ENCODE results near the gene ERFE.
"Not testable (repeated sequence)": the region's sequence is repeated elsewhere in the genome, so short reads cannot be mapped to it uniquely, and the experiment has no call there.

Gene ERFE

GRCh38 chr2:238170386-238171071 is 11.8 kb downstream of the ERFE start:
- Histone ChIP-seq H3K9ac (ENCODE audit: low read depth, low read length) (no peak overlapping the region), H3K4me1 (ENCODE audit: insufficient read depth, low read length) (no peaks in the 10 kb centered on the region), H3K4me3 (ENCODE audit: low read length) (no peak overlapping the region), H3K27ac (ENCODE audit: low read length) (no peak overlapping the region), H3K9me3 (ENCODE audit: insufficient read depth, low read depth, low read length) (no peaks in the 10 kb centered on the region), H3K36me3 (ENCODE audit: insufficient read depth, low read depth, low read length) (peaks cover 56% of the 10 kb centered on the region), H3K27me3 (ENCODE audit: insufficient read depth, low read length) (peaks cover 9% of the 10 kb centered on the region)

- H3K9ac ChIP-seq (ENCODE audit: low read depth, low read length); H3K27me3 ChIP-seq (ENCODE audit: insufficient read depth, low read length); H3K4me1 ChIP-seq (ENCODE audit: insufficient read depth, low read length); H3K27ac ChIP-seq (ENCODE audit: low read length); H3K4me3 ChIP-seq (ENCODE audit: low read length); H3K9me3 ChIP-seq (ENCODE audit: insufficient read depth, low read depth, low read length): not testable (repeated sequence)
- H3K36me3 ChIP-seq (ENCODE audit: insufficient read depth, low read depth, low read length) = peaks cover 56% of the 10 kb centered on the region
Observed at GRCh38 chr2:238171072-238171431, 12.3 kb downstream of the ERFE start.

- Histone ChIP-seq H3K27ac (ENCODE audit: low read length) (no peak overlapping the region), H3K27me3 (ENCODE audit: insufficient read depth, low read length) (no peaks in the 10 kb centered on the region), H3K9me3 (ENCODE audit: insufficient read depth, low read depth, low read length) (no peaks in the 10 kb centered on the region), H3K4me1 (ENCODE audit: insufficient read depth, low read length) (no peaks in the 10 kb centered on the region), H3K4me3 (ENCODE audit: low read length) (no peak overlapping the region), H3K9ac (ENCODE audit: low read depth, low read length) (no peak overlapping the region), H3K36me3 (ENCODE audit: insufficient read depth, low read depth, low read length) (peaks cover 60% of the 10 kb centered on the region)
Observed at GRCh38 chr2:238171575-238172187, 12.9 kb downstream of the ERFE start.

DNA sequence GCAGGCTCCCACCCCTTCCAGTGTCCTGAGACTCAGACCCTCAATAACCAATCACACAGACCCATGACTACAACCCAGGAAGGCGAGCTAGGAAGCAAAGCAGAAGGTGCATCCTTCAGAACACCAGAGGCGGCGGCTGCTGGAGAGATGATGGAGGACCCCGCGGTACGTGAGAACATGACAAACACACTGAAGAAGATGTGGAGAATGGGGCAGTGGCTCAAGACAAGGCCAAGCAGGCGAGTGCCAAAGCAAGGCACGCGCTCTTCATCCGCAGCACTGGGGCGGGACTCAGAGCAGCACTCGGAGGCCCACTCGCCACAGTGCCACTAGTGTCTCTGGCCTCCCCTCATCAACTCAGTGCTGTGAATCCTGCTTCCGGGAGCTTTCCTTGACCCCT is 13.7 kb downstream of the ERFE start:
- Histone ChIP-seq H3K4me1 (ENCODE audit: insufficient read depth, low read length) (no peaks in the 10 kb centered on the region), H3K36me3 (ENCODE audit: insufficient read depth, low read depth, low read length) (peaks cover 68% of the 10 kb centered on the region), H3K27ac (ENCODE audit: low read length) (no peak overlapping the region), H3K9me3 (ENCODE audit: insufficient read depth, low read depth, low read length) (no peaks in the 10 kb centered on the region), H3K9ac (ENCODE audit: low read depth, low read length) (no peak overlapping the region), H3K27me3 (ENCODE audit: insufficient read depth, low read length) (no peaks in the 10 kb centered on the region), H3K4me3 (ENCODE audit: low read length) (no peak overlapping the region)

DNA sequence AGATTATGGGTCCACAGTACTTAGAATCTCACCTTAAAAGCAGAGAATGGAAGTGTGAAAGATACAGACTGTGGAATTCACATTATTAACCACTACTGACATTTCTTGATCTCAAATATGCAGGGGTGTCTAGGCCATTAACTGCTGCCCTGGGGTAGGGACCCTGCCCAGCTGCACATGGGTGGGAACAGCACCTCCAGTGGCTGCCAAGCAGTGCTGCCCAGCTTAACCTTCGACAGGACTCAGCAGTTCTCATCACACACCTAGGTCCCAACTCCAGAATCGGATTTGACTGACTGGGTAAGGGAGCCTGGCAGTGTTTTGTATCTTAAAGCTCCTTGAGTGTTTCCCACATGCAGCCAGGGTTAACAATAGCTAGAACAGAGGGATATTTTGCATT is 14.9 kb downstream of the ERFE start:
- no peak overlapping the region for H3K4me3 ChIP-seq (ENCODE audit: low read length)
- no peak overlapping the region for H3K9ac ChIP-seq (ENCODE audit: low read depth, low read length)
- H3K4me1 ChIP-seq (ENCODE audit: insufficient read depth, low read length) = no peaks in the 10 kb centered on the region
- H3K9me3 ChIP-seq (ENCODE audit: insufficient read depth, low read depth, low read length) = no peaks in the 10 kb centered on the region
- H3K27me3 ChIP-seq (ENCODE audit: insufficient read depth, low read length) = no peaks in the 10 kb centered on the region
- no peak overlapping the region for H3K27ac ChIP-seq (ENCODE audit: low read length)
- peaks cover 79% of the 10 kb centered on the region for H3K36me3 ChIP-seq (ENCODE audit: insufficient read depth, low read depth, low read length)

GRCh38 chr2:238174291-238174690 is 15.5 kb downstream of the ERFE start:
- no peak overlapping the region for H3K27ac ChIP-seq (ENCODE audit: low read length)
- H3K9me3 ChIP-seq (ENCODE audit: insufficient read depth, low read depth, low read length) = no peaks in the 10 kb centered on the region
- no peak overlapping the region for H3K4me3 ChIP-seq (ENCODE audit: low read length)
- no peaks in the 10 kb centered on the region for H3K4me1 ChIP-seq (ENCODE audit: insufficient read depth, low read length)
- peaks cover 79% of the 10 kb centered on the region for H3K36me3 ChIP-seq (ENCODE audit: insufficient read depth, low read depth, low read length)
- no peak overlapping the region for H3K9ac ChIP-seq (ENCODE audit: low read depth, low read length)
- H3K27me3 ChIP-seq (ENCODE audit: insufficient read depth, low read length) = no peaks in the 10 kb centered on the region

DNA sequence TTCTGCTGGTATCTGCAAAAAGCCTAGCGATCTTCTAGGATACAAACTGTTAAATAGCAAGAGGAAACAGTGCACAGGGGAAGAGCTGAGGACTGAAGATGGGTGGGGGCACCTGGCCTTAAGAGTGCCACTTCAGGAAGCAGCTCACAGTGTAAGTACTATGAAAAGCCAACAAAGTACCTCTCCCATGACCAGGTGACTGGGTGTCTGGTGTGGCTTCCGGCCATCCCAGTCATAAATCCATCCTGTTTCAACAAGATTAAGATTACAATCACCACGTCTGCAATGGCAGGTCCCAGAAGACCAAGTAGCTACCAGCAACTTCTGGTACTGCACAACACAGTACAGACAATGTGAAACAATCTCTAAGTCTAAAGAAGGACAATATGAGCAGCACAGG is 15.9 kb downstream of the ERFE start:
- no peak overlapping the region for H3K4me3 ChIP-seq (ENCODE audit: low read length)
- H3K9ac ChIP-seq (ENCODE audit: low read depth, low read length) = no peak overlapping the region
- H3K27me3 ChIP-seq (ENCODE audit: insufficient read depth, low read length) = no peaks in the 10 kb centered on the region
- peaks cover 79% of the 10 kb centered on the region for H3K36me3 ChIP-seq (ENCODE audit: insufficient read depth, low read depth, low read length)
- no peak overlapping the region for H3K27ac ChIP-seq (ENCODE audit: low read length)
- no peaks in the 10 kb centered on the region for H3K9me3 ChIP-seq (ENCODE audit: insufficient read depth, low read depth, low read length)
- H3K4me1 ChIP-seq (ENCODE audit: insufficient read depth, low read length) = no peaks in the 10 kb centered on the region

DNA sequence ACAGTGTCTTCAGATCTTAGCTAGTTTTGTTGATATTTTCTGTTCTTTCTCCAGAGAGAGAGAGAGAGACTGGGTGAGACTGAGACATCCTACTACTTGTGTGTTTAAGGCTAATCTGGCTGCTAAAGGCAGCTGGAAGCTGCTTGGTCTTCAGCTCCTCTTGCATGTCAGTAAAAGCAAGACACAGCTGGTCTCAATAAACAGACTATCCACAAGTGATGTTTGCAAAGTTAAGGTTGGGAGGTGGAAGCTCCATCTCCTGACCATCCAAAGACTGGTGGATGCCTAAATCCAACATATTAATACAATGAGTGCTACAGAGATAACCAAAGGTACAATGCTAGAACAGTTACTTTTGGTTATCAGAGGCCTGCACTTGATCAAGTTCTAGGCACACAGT is 17.8 kb downstream of the ERFE start:
- H3K27ac ChIP-seq (ENCODE audit: low read length) = no peak overlapping the region
- H3K9ac ChIP-seq (ENCODE audit: low read depth, low read length) = no peak overlapping the region
- no peak overlapping the region for H3K4me3 ChIP-seq (ENCODE audit: low read length)
- H3K9me3 ChIP-seq (ENCODE audit: insufficient read depth, low read depth, low read length) = no peaks in the 10 kb centered on the region
- peaks cover 83% of the 10 kb centered on the region for H3K36me3 ChIP-seq (ENCODE audit: insufficient read depth, low read depth, low read length)
- H3K27me3 ChIP-seq (ENCODE audit: insufficient read depth, low read length) = no peaks in the 10 kb centered on the region
- no peaks in the 10 kb centered on the region for H3K4me1 ChIP-seq (ENCODE audit: insufficient read depth, low read length)

DNA sequence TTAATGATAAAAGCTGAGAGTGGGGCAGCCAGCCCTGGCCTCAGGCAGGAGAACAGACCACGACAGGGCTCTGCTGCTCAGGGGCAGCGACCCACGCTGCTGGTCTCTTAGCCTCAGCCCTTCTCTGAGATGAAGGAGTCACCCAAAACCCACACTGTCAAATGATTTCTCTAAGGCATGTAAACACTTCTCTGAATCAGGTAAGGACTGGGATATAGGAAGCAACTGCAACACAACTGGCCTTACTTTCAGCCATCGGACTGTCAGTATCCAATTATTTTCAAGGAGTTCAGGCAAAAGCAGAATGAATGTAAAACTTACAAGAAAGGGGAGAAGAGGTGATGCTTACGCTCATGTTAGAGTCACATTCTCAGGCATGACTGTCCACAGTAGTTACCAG is 21.8 kb downstream of the ERFE start:
- no peaks in the 10 kb centered on the region for H3K27me3 ChIP-seq (ENCODE audit: insufficient read depth, low read length)
- H3K9me3 ChIP-seq (ENCODE audit: insufficient read depth, low read depth, low read length) = no peaks in the 10 kb centered on the region
- peaks cover 90% of the 10 kb centered on the region for H3K36me3 ChIP-seq (ENCODE audit: insufficient read depth, low read depth, low read length)
- no peaks in the 10 kb centered on the region for H3K4me1 ChIP-seq (ENCODE audit: insufficient read depth, low read length)
- H3K27ac ChIP-seq (ENCODE audit: low read length) = no peak overlapping the region
- H3K4me3 ChIP-seq (ENCODE audit: low read length) = no peak overlapping the region
- no peak overlapping the region for H3K9ac ChIP-seq (ENCODE audit: low read depth, low read length)

GRCh38 chr2:238182362-238182761 is 23.6 kb downstream of the ERFE start:
- H3K4me1 ChIP-seq (ENCODE audit: insufficient read depth, low read length) = no peaks in the 10 kb centered on the region
- peaks cover 96% of the 10 kb centered on the region for H3K36me3 ChIP-seq (ENCODE audit: insufficient read depth, low read depth, low read length)
- no peak overlapping the region for H3K27ac ChIP-seq (ENCODE audit: low read length)
- H3K9ac ChIP-seq (ENCODE audit: low read depth, low read length) = no peak overlapping the region
- no peaks in the 10 kb centered on the region for H3K27me3 ChIP-seq (ENCODE audit: insufficient read depth, low read length)
- H3K9me3 ChIP-seq (ENCODE audit: insufficient read depth, low read depth, low read length) = no peaks in the 10 kb centered on the region
- no peak overlapping the region for H3K4me3 ChIP-seq (ENCODE audit: low read length)

DNA sequence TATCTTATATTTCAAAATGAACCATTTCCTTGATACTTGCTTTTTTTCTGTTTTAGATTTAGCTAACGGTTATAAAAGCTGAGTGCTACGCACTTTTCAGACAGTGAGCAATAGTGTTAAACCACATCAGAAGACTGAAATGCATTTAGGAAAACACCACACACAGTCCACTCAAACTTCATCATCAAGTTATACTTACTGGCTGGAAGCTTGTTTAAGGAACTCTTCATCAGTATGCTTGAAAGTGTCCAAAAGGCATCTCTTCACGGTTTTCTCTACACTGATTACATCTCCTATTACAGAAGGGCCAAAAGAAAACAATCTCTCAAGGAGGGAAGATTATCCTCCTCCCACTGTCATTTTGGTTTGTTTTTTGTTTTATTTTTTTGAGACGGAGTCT is 25.1 kb downstream of the ERFE start:
- Histone ChIP-seq H3K4me3 (ENCODE audit: low read length) (no peak overlapping the region), H3K9me3 (ENCODE audit: insufficient read depth, low read depth, low read length) (no peaks in the 10 kb centered on the region), H3K9ac (ENCODE audit: low read depth, low read length) (no peak overlapping the region), H3K27me3 (ENCODE audit: insufficient read depth, low read length) (no peaks in the 10 kb centered on the region), H3K4me1 (ENCODE audit: insufficient read depth, low read length) (no peaks in the 10 kb centered on the region), H3K36me3 (ENCODE audit: insufficient read depth, low read depth, low read length) (peaks cover 96% of the 10 kb centered on the region), H3K27ac (ENCODE audit: low read length) (no peak overlapping the region)

GRCh38 chr2:238187618-238188548 is 29.1 kb downstream of the ERFE start:
- H3K27ac ChIP-seq (ENCODE audit: low read length) = no peak overlapping the region
- no peak overlapping the region for H3K9ac ChIP-seq (ENCODE audit: low read depth, low read length)
- H3K27me3 ChIP-seq (ENCODE audit: insufficient read depth, low read length) = no peaks in the 10 kb centered on the region

More at GRCh38 chr2:238187618-238188548, 29.1 kb downstream of the ERFE start:
- H3K9me3 ChIP-seq (ENCODE audit: insufficient read depth, low read depth, low read length) = no peaks in the 10 kb centered on the region
- H3K36me3 ChIP-seq (ENCODE audit: insufficient read depth, low read depth, low read length) = peaks cover 87% of the 10 kb centered on the region
- no peak overlapping the region for H3K4me3 ChIP-seq (ENCODE audit: low read length)
- H3K4me1 ChIP-seq (ENCODE audit: insufficient read depth, low read length) = no peaks in the 10 kb centered on the region
